GM12892 (cell line): ENCODE measurements around the gene KIF16B.
"Not testable (repeated sequence)": the region's sequence is repeated elsewhere in the genome, so short reads cannot be mapped to it uniquely, and the experiment has no call there.

Source experiments
- DNase-seq: peaks from one replicate; pipeline ENCODE4 v3.0.0; 2011; ENCODE audit not compliant: insufficient read length
- FAIRE-seq: peaks from 2 replicates; lab custom pipeline; 2011; peaks lifted over from hg19 to GRCh38; lab: Jason Lieb, UNC
- POLR2A ChIP-seq: IDR thresholded peaks from 2 replicates; pipeline ENCODE4 v1.6.1; 2011; ENCODE audit warnings: low read depth, low read length, control low read depth
- POLR2AphosphoS5 ChIP-seq: IDR thresholded peaks from 2 replicates; pipeline ENCODE4 v1.6.1; 2011; ENCODE audit warnings: low read depth, low read length, control low read depth
- TAF1 ChIP-seq: IDR thresholded peaks from 2 replicates; pipeline ENCODE4 v1.6.1; 2011; ENCODE audit warnings: low read depth, mild to moderate bottlenecking, control low read depth, low read length, borderline replicate concordance

Gene KIF16B

GRCh38 chr20:16607364-16608276 is 34.4 kb upstream of the KIF16B start:
- DNase-seq (no peak), FAIRE-seq (no peak)
- TF ChIP-seq TAF1 = no peak

- no peak for FAIRE-seq
- no peak for DNase-seq
- TF ChIP-seq POLR2AphosphoS5 = no peak
- TF ChIP-seq POLR2A = no peak
- no peak for TF ChIP-seq TAF1
Measured at GRCh38 chr20:16606468-16607070, 33.3 kb upstream of the KIF16B start.

GRCh38 chr20:16601047-16601446 is 27.8 kb upstream of the KIF16B start:
- FAIRE-seq (no peak), DNase-seq (no peak)
- TF ChIP-seq TAF1 (no peak), POLR2A (no peak), POLR2AphosphoS5 (no peak)

GRCh38 chr20:16599257-16599656 is 26.0 kb upstream of the KIF16B start:
- no peak for DNase-seq
- no peak for FAIRE-seq
- no peak for TF ChIP-seq TAF1
- TF ChIP-seq POLR2A = no peak
- TF ChIP-seq POLR2AphosphoS5 = no peak

GRCh38 chr20:16596991-16597390 is 23.7 kb upstream of the KIF16B start:
- TF ChIP-seq POLR2AphosphoS5 (no peak), POLR2A (no peak), TAF1 (no peak)
- no peak for FAIRE-seq
- no peak for DNase-seq

- FAIRE-seq = not testable (repeated sequence)
Measured at GRCh38 chr20:16596404-16596803, 23.2 kb upstream of the KIF16B start.

GRCh38 chr20:16595376-16595775 is 22.1 kb upstream of the KIF16B start:
- TF ChIP-seq POLR2A = no peak
- no peak for TF ChIP-seq POLR2AphosphoS5
- TF ChIP-seq TAF1 = no peak
- no peak for FAIRE-seq
- no peak for DNase-seq

More at GRCh38 chr20:16596404-16596803, 23.2 kb upstream of the KIF16B start:
- not testable (repeated sequence) for DNase-seq

- DNase-seq (no peak), FAIRE-seq (no peak)
- TF ChIP-seq TAF1 (no peak), POLR2A (no peak), POLR2AphosphoS5 (no peak)
Measured at GRCh38 chr20:16590041-16590633, 16.9 kb upstream of the KIF16B start.

GRCh38 chr20:16589623-16590022 is 16.4 kb upstream of the KIF16B start:
- no peak for TF ChIP-seq POLR2AphosphoS5
- TF ChIP-seq POLR2A = no peak
- no peak for TF ChIP-seq TAF1
- FAIRE-seq (no peak), DNase-seq (no peak)

GRCh38 chr20:16588241-16588640 is 15.0 kb upstream of the KIF16B start:
- TF ChIP-seq POLR2A = no peak
- no peak for TF ChIP-seq TAF1
- no peak for TF ChIP-seq POLR2AphosphoS5
- DNase-seq (no peak), FAIRE-seq (no peak)

GRCh38 chr20:16587066-16587465 is 13.8 kb upstream of the KIF16B start:
- FAIRE-seq (no peak), DNase-seq (no peak)
- TF ChIP-seq TAF1 (no peak), POLR2AphosphoS5 (no peak), POLR2A (no peak)
